H9 (cell line): ENCODE data around the gene XG. TPM values are rescaled to one million over a fixed set of nuclear protein-coding genes. Genes with fewer than 3 reads are reported as not detected.

Experiments used
- DNase-seq: peaks from one replicate; pipeline ENCODE4 v3.0.0-alpha.2; 2017
- H2AFZ ChIP-seq: one replicate; pipeline ENCODE4 v1.6.1; 2013; ENCODE audit warnings: mild to moderate bottlenecking, low read length, control low read depth, moderate library complexity
- H2AK5ac ChIP-seq: 2 replicates; pipeline ENCODE4 v1.6.1; 2013; ENCODE audit warnings: low read length, control low read depth, mixed read lengths; ENCODE audit not compliant: insufficient read length
- H2BK120ac ChIP-seq: one replicate; pipeline ENCODE4 v1.6.1; 2013; ENCODE audit warnings: low read depth, mild to moderate bottlenecking, low read length, control low read depth, inconsistent platforms; ENCODE audit not compliant: poor library complexity, severe bottlenecking
- H2BK12ac ChIP-seq: 2 replicates; pipeline ENCODE4 v1.6.1; 2013; ENCODE audit warnings: low read length, control low read depth, mixed read lengths, low read depth; ENCODE audit not compliant: insufficient read length
- H2BK15ac ChIP-seq: 2 replicates; pipeline ENCODE4 v1.6.1; 2013; ENCODE audit warnings: low read depth, low read length, control low read depth
- H2BK20ac ChIP-seq: one replicate; pipeline ENCODE4 v1.6.1; 2013; ENCODE audit warnings: low read depth, mild to moderate bottlenecking, low read length, control low read depth, inconsistent platforms; ENCODE audit not compliant: poor library complexity, severe bottlenecking
- H2BK5ac ChIP-seq: 2 replicates; pipeline ENCODE4 v1.6.1; 2013; ENCODE audit warnings: low read length, control low read depth, mixed read lengths; ENCODE audit not compliant: insufficient read length
- H3K14ac ChIP-seq: 2 replicates; pipeline ENCODE4 v1.6.1; 2013; ENCODE audit warnings: low read length, control low read depth; ENCODE audit not compliant: insufficient read depth
- H3K18ac ChIP-seq: 2 replicates; pipeline ENCODE4 v1.6.1; 2013; ENCODE audit warnings: low read depth, mild to moderate bottlenecking, mixed read lengths, low read length, control low read depth; ENCODE audit not compliant: insufficient read length
- H3K23ac ChIP-seq: 2 replicates; pipeline ENCODE4 v1.6.1; 2013; ENCODE audit warnings: low read length, control low read depth, mixed read lengths, low read depth; ENCODE audit not compliant: insufficient read length
- H3K23me2 ChIP-seq: 2 replicates; pipeline ENCODE4 v1.6.1; 2013; ENCODE audit warnings: low read depth, mild to moderate bottlenecking, mixed read lengths, low read length, control low read depth; ENCODE audit not compliant: insufficient read length, poor library complexity, severe bottlenecking
- H3K27ac ChIP-seq: 2 replicates; pipeline ENCODE4 v1.5.1; 2013; ENCODE audit warnings: low read length, control low read depth, mixed read lengths, low read depth; ENCODE audit not compliant: insufficient read length
- H3K27me3 ChIP-seq: 2 replicates; pipeline ENCODE4 v1.6.1; 2013; ENCODE audit warnings: low read length, control low read depth, inconsistent platforms; ENCODE audit not compliant: insufficient read depth
- H3K4ac ChIP-seq: 2 replicates; pipeline ENCODE4 v1.6.1; 2013; ENCODE audit warnings: low read depth, mild to moderate bottlenecking, control low read depth, inconsistent platforms, low read length, moderate library complexity
- H3K4me1 ChIP-seq: 2 replicates; pipeline ENCODE4 v1.6.1; 2013; ENCODE audit warnings: low read length, control low read depth, inconsistent platforms; ENCODE audit not compliant: insufficient read depth
- H3K4me2 ChIP-seq: 2 replicates; pipeline ENCODE4 v1.6.1; 2013; ENCODE audit warnings: low read length, control low read depth, mixed read lengths; ENCODE audit not compliant: insufficient read length, insufficient read depth
- H3K56ac ChIP-seq: 2 replicates; pipeline ENCODE4 v1.6.1; 2013; ENCODE audit warnings: low read depth, mild to moderate bottlenecking, mixed read lengths, low read length, control low read depth; ENCODE audit not compliant: insufficient read length
- H3K79me1 ChIP-seq: 2 replicates; pipeline ENCODE4 v1.6.1; 2013; ENCODE audit warnings: low read depth, mild to moderate bottlenecking, moderate library complexity, low read length, control low read depth, inconsistent platforms; ENCODE audit not compliant: insufficient read depth, poor library complexity, severe bottlenecking
- H3K79me2 ChIP-seq: 2 replicates; pipeline ENCODE4 v1.6.1; 2013; ENCODE audit warnings: low read length, control low read depth, inconsistent platforms; ENCODE audit not compliant: insufficient read depth
- H3K9ac ChIP-seq: 2 replicates; pipeline ENCODE4 v1.6.1; 2013; ENCODE audit warnings: low read length, control low read depth, mixed read lengths; ENCODE audit not compliant: insufficient read length; ENCODE audit errors: extremely low read depth
- H3K9me3 ChIP-seq: one replicate; pipeline ENCODE4 v1.6.1; 2013; ENCODE audit warnings: low read depth, low read length, inconsistent platforms; ENCODE audit not compliant: control insufficient read depth
- H3T11ph ChIP-seq: one replicate; pipeline ENCODE4 v1.6.1; 2013; ENCODE audit warnings: mild to moderate bottlenecking, low read length, control low read depth, inconsistent platforms
- H4K20me1 ChIP-seq: one replicate; pipeline ENCODE4 v1.6.1; 2013; ENCODE audit not compliant: control insufficient read depth, insufficient read length, insufficient read depth
- H4K5ac ChIP-seq: 2 replicates; pipeline ENCODE4 v1.6.1; 2013; ENCODE audit warnings: low read depth, mild to moderate bottlenecking, mixed read lengths, low read length, control low read depth; ENCODE audit not compliant: insufficient read length
- H4K8ac ChIP-seq: replicated peaks from 2 replicates; pipeline ENCODE4 v1.6.1; 2013; ENCODE audit warnings: low read length, control low read depth, mixed read lengths, low read depth; ENCODE audit not compliant: insufficient read length
- H4K91ac ChIP-seq: 2 replicates; pipeline ENCODE4 v1.6.1; 2013; ENCODE audit warnings: low read depth, mild to moderate bottlenecking, moderate library complexity, mixed read lengths, low read length, control low read depth; ENCODE audit not compliant: insufficient read length
- H3K27ac Mint-ChIP-seq, 3 experiments: 2 replicates in 2 of 3; 3 replicates in 1 of 3; pipeline ENCODE4 v1.8.0; 2020 to 2021; ENCODE audit warnings: mixed read lengths in 3 of 3, mild to moderate bottlenecking in 1 of 3, moderate library complexity in 1 of 3
- H3K27me3 Mint-ChIP-seq: 2 replicates; pipeline ENCODE4 v1.8.0; 2021; ENCODE audit warnings: low read depth, mild to moderate bottlenecking, moderate library complexity, mixed read lengths
- H3K36me3 Mint-ChIP-seq, 3 experiments: 2 replicates in 2 of 3; 3 replicates in 1 of 3; pipeline ENCODE4 v1.8.0; 2020 to 2021; ENCODE audit warnings: low read depth in 3 of 3, mixed read lengths in 3 of 3; ENCODE audit not compliant: insufficient read depth in 1 of 3
- H3K4me1 Mint-ChIP-seq, 2 experiments: 2 replicates each; pipeline ENCODE4 v1.8.0; 2020; ENCODE audit warnings: mixed read lengths in 2 of 2
- H3K4me3 Mint-ChIP-seq, 2 experiments: 2 replicates in 1 of 2; 3 replicates in 1 of 2; pipeline ENCODE4 v1.8.0; 2020 to 2021; ENCODE audit warnings: mild to moderate bottlenecking in 2 of 2, mixed read lengths in 2 of 2, moderate library complexity in 1 of 2
- H3K9me3 Mint-ChIP-seq, 2 experiments: 2 replicates in 1 of 2; 3 replicates in 1 of 2; pipeline ENCODE4 v1.8.0; 2020; ENCODE audit warnings: mild to moderate bottlenecking in 2 of 2, mixed read lengths in 2 of 2, moderate library complexity in 1 of 2
- CTCF ChIP-seq: fragments of 200-600 bp; sonication (generic); conservative IDR thresholded peaks from 3 replicates; pipeline ENCODE4 v1.8.0; 2021; ENCODE audit warnings: antibody characterized with exemption, mild to moderate bottlenecking
- WGBS: extraction: QIAGEN DNeasy Blood & Tissue Kit; methylation state at CpG from one replicate; pipeline ENCODE4 v1.1.7; 2013; ENCODE audit warnings: missing lambda C conversion rate, low lambda C conversion rate, mixed read lengths; ENCODE audit not compliant: insufficient read length; ENCODE audit errors: extremely low coverage; 5-methylcytosine and 5-hydroxymethylcytosine counted together
- total RNA-seq: library from RNA; stranded (reverse); gene quantifications from 2 replicates; pipeline ENCODE4 v1.2.1, GENCODE V29; 2021

XG gene
- total RNA-seq, 1 experiment from 2014 or later: 1.1 TPM

GRCh38 chrX:2841537-2841936 lies 89.7 kb downstream of the XG start:
- peaks cover 21% of the 10 kb centered on the region in 2 experiments for H3K9me3 Mint-ChIP-seq
- no peak overlapping the region for H3K56ac ChIP-seq
- DNase-seq: no peak
- peaks cover 4% of the 10 kb centered on the region for H3K79me1 ChIP-seq
- H2AFZ ChIP-seq: no peak overlapping the region
- no peaks in the 10 kb centered on the region for H3K27me3 ChIP-seq
- no peak overlapping the region for H3K14ac ChIP-seq
- peaks cover 2% of the 10 kb centered on the region; the same call in 1 of the 2 replicates for H3K79me2 ChIP-seq
- no peaks in the 10 kb centered on the region for H3K23me2 ChIP-seq
- H3K23ac ChIP-seq: no peak overlapping the region
- no peak overlapping the region for H2BK15ac ChIP-seq
- H3K4me3 Mint-ChIP-seq: no peak overlapping the region
- peaks cover 55 to 57% (median 57%) of the 10 kb centered on the region in 3 experiments for H3K36me3 Mint-ChIP-seq
- no peak overlapping the region for H4K5ac ChIP-seq
- TF ChIP-seq CTCF: no peak
- no peak overlapping the region for H2BK120ac ChIP-seq
- H3K4me1 ChIP-seq: no peaks in the 10 kb centered on the region
- H3K27me3 Mint-ChIP-seq: no peaks in the 10 kb centered on the region
- H4K20me1 ChIP-seq: no peaks in the 10 kb centered on the region
- H2BK12ac ChIP-seq: no peak overlapping the region
- no peak overlapping the region; a peak in 1 of 7 replicates for H3K27ac Mint-ChIP-seq
- no peak overlapping the region for H2BK20ac ChIP-seq
- H3K4ac ChIP-seq: no peak overlapping the region
- no peaks in the 10 kb centered on the region for H3K9me3 ChIP-seq
- no peak overlapping the region for H3T11ph ChIP-seq
- no peak overlapping the region for H3K18ac ChIP-seq
- H2AK5ac ChIP-seq: no peak overlapping the region
- no peak overlapping the region for H4K8ac ChIP-seq
- H2BK5ac ChIP-seq: no peak overlapping the region
- no peak overlapping the region for H3K27ac ChIP-seq
- no peak overlapping the region for H3K9ac ChIP-seq
- no CpG with 5 or more reads among the region's 9 CpGs for WGBS
- H3K4me1 Mint-ChIP-seq: peaks cover 0 to 3% of the 10 kb centered on the region in 2 experiments; a peak in 1 of 4 replicates
- H4K91ac ChIP-seq: no peak overlapping the region
- no peak overlapping the region for H3K4me2 ChIP-seq
